ENCODE results near the gene REV3L. TPM values are rescaled to one million over a fixed set of nuclear protein-coding genes. Genes with fewer than 3 reads are reported as not detected.
A peak's percentile ranks its signal among the peaks of the same experiment; 100 is the strongest.
"Not testable (repeated sequence)": the region's sequence is repeated elsewhere in the genome, so short reads cannot be mapped to it uniquely, and the experiment has no call there.

Gene REV3L
- 52.6 TPM for polyA plus RNA-seq (ENCODE audit: insufficient read length)
- long read RNA-seq, donor 1, result 0 reads
- long read RNA-seq, donor 2, result 0 reads
- long read RNA-seq, donor 3, partial matches to known transcripts, result 0 of 1 reads
- long read RNA-seq, donor 3, other reads (novel, unspliced or antisense), result 0 of 1 reads
- long read RNA-seq, donor 4, result 0 reads
- long read RNA-seq, donor 5, result 0 reads
- long read RNA-seq, donor 6, result 0 reads
- long read RNA-seq, donor 7, partial matches to known transcripts, result 19 of 19 reads
- long read RNA-seq, donor 7, other reads (novel, unspliced or antisense), result 0 of 19 reads
- long read RNA-seq, donor 8, result 0 reads

- peak; percentile 91 for DNase-seq
Observed at GRCh38 chr6:111482959-111483735, at the start of gene REV3L. REV3L (minus strand) TSS chr6:111483218; CDS start chr6:111482888, 330 bp downstream.

- no peak for DNase-seq
Observed at GRCh38 chr6:111531185-111531584, 48.2 kb upstream of the REV3L start.

GRCh38 chr6:111530667-111531066 lies 47.6 kb upstream of the REV3L start:
- DNase-seq, result no peak

GRCh38 chr6:111530218-111530617 lies 47.2 kb upstream of the REV3L start:
- DNase-seq, result no peak

GRCh38 chr6:111527367-111527766 lies 44.3 kb upstream of the REV3L start:
- DNase-seq, result no peak

GRCh38 chr6:111524735-111525134 lies 41.7 kb upstream of the REV3L start:
- no peak for DNase-seq

- DNase-seq, result no peak
Observed at GRCh38 chr6:111524252-111524651, 41.2 kb upstream of the REV3L start.

- DNase-seq, result no peak
Observed at GRCh38 chr6:111523484-111524167, 40.6 kb upstream of the REV3L start.

- DNase-seq, result no peak
Observed at GRCh38 chr6:111522393-111523020, 39.5 kb upstream of the REV3L start.

GRCh38 chr6:111521497-111522270 lies 38.7 kb upstream of the REV3L start:
- no peak for DNase-seq

- DNase-seq, result no peak
Observed at GRCh38 chr6:111520524-111520923, 37.5 kb upstream of the REV3L start.

- no peak for DNase-seq
Observed at GRCh38 chr6:111517965-111518364, 34.9 kb upstream of the REV3L start.

GRCh38 chr6:111515259-111515658 lies 32.2 kb upstream of the REV3L start:
- no peak for DNase-seq

GRCh38 chr6:111514531-111514930 lies 31.5 kb upstream of the REV3L start:
- DNase-seq, result not testable (repeated sequence)

GRCh38 chr6:111507219-111507618 lies 24.2 kb upstream of the REV3L start:
- not testable (repeated sequence) for DNase-seq

- not testable (repeated sequence) for DNase-seq
Observed at GRCh38 chr6:111505498-111505897, 22.5 kb upstream of the REV3L start.

- DNase-seq, result peak; percentile 51
Observed at GRCh38 chr6:111503660-111504059, 20.6 kb upstream of the REV3L start.

- no peak for DNase-seq
Observed at GRCh38 chr6:111503194-111503593, 20.2 kb upstream of the REV3L start.

GRCh38 chr6:111502154-111502553 lies 19.1 kb upstream of the REV3L start:
- DNase-seq, result no peak

GRCh38 chr6:111499269-111499793 lies 16.3 kb upstream of the REV3L start:
- DNase-seq, result no peak

GRCh38 chr6:111494951-111495635 lies 12.1 kb upstream of the REV3L start:
- DNase-seq, result no peak
